ENCODE measurements around the gene NPHP4. TPM values are rescaled to one million over a fixed set of nuclear protein-coding genes. Genes with fewer than 3 reads are reported as not detected.

NPHP4 gene
- total and polyA plus RNA-seq, 5 donors, result 2.8 to 6.0 (median 5.1) TPM

DNA sequence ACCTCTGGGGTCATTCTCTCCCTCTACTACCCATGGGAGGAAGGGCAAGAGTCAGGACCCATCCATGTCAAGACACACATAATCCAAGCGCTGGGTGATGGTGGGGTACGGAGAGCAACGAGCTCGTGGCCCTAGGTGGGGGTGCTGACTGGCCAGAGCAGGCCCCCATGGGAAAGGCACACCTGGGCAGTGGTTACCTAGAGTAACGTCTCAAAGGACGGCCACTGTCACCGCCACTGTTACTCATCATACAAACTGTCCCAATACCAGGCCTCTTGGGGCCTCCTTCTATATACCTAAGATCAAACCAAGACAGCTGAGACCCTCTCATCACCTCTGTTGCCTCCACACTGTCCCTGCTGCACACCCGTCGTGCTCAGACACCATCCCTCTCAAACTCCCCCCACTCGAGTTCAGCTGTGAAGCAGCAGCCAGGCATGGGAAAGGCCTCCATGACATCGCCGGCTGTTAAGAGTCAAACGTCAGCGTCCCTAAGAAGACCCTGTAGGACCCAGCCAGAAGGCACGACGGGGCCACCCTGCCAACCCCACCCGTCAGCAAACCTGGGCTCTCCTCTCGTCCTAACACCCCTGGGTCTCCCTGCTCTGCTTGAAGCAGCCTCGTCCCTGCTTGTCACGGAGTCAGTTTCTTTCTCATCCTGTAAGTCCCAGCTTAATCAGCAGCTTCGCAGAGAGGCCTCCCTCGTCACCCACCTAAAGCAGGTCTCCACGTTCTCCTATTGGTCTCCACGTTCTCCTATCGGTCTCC, 15.3 kb downstream of the NPHP4 start:
- Histone ChIP-seq H3K9me3 (ENCODE audit: control insufficient read depth, low read length) (no peaks in the 10 kb centered on the region), H3K4me3 (ENCODE audit: low read length) (no peak overlapping the region), H3K4me1 (ENCODE audit: control insufficient read depth, insufficient read depth, low read length) (no peaks in the 10 kb centered on the region), H3K27ac (ENCODE audit: low read length) (no peak overlapping the region), H3K27me3 (ENCODE audit: control insufficient read depth, insufficient read depth) (no peaks in the 10 kb centered on the region)
- ATAC-seq (no peak), DNase-seq (peak in 1 of 3 donors; percentile 26)
- intact Hi-C loops (cut with DNase I), result loop anchor here in 1 of 4 donors (10.0 kb wide), 2 partner anchors 462 to 1322 kb away; partner anchors contain the start of gene AJAP1
- WGBS, result 94% methylated on average over 25 of the region's 25 CpGs

GRCh38 chr1:5976231-5976630, 16.0 kb downstream of the NPHP4 start:
- H3K27ac ChIP-seq (ENCODE audit: low read length), result no peak overlapping the region
- H3K9me3 ChIP-seq (ENCODE audit: control insufficient read depth, low read length), result no peaks in the 10 kb centered on the region
- DNase-seq (peak in 1 of 3 donors; percentile 30), ATAC-seq (no peak)
- WGBS, result 91% methylated on average over 16 of the region's 16 CpGs
- H3K4me1 ChIP-seq (ENCODE audit: control insufficient read depth, insufficient read depth, low read length), result no peaks in the 10 kb centered on the region
- no peaks in the 10 kb centered on the region for H3K27me3 ChIP-seq (ENCODE audit: control insufficient read depth, insufficient read depth)
- intact Hi-C loops (cut with DNase I), result loop anchor here in 1 of 4 donors (10.0 kb wide), 2 partner anchors 461 to 1321 kb away; partner anchors contain the start of gene AJAP1
- H3K4me3 ChIP-seq (ENCODE audit: low read length), result no peak overlapping the region

DNA sequence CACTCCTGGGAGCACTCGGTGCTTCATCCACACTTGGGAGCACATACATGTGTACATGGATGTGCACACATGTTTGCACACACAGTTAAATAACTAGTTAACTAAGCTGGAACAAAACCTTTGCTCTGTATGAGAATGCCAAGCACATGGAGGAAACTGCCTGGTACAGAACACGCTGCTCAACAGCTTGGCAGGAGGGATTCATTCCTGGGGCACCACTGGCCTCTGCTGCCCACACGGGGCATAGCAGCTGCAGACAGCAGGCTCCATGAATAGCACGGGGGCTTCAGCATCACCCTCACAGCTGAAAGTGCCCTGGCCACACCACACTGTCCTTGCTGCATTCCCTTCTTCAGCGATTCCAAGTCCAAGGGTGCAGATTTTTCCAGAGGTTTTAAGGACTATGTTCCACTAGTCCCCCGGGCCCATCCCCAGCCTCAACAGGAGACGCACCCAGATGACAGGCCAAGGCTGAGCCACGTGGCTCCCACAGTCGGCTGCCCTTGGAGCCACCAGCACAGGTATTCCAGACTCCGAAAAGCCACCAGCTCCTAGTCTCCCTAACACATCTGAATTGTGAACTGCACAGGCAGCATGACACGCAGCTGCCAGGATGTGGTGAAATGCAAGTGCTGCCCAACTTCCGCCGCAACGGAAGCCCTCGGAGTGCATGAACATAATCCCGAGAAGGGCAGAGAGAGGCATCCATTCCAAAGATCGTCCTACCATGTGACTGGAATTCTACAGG, 16.9 kb downstream of the NPHP4 start:
- 72% methylated on average over 17 of the region's 17 CpGs for WGBS
- ATAC-seq (peak; percentile 68 to 73), DNase-seq (peak in 2 of 3 donors; percentile 70 to 75)
- Histone ChIP-seq H3K27ac (ENCODE audit: low read length) (no peak overlapping the region), H3K4me3 (ENCODE audit: low read length) (no peak overlapping the region), H3K9me3 (ENCODE audit: control insufficient read depth, low read length) (no peaks in the 10 kb centered on the region), H3K4me1 (ENCODE audit: control insufficient read depth, insufficient read depth, low read length) (no peaks in the 10 kb centered on the region), H3K27me3 (ENCODE audit: control insufficient read depth, insufficient read depth) (no peaks in the 10 kb centered on the region)
- intact Hi-C loops (cut with DNase I), result loop anchor here in 1 of 4 donors (10.0 kb wide), 2 partner anchors 461 to 1321 kb away; partner anchors contain the start of gene AJAP1

DNA sequence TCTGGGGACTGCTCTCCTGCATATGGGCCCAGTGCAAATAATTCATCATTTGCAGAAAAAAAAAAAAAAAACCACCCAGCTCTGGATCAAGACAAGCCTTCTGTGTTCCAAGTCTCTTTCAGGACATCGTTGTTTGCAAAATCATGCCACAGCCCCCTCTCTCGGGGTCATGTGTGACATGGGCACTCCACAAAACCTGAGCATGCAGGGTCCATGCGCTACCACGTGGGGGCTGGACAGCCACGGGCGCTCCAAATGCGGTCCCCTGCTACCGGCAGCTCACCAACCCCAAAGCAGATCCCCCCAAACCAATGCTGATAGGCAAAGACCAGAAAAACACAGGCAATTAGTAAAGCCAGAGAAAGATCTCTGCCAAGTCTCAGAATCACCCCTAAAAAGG, 17.6 kb downstream of the NPHP4 start:
- ATAC-seq (no peak), DNase-seq (peak in 1 of 3 donors; percentile 32)
- no peaks in the 10 kb centered on the region for H3K4me1 ChIP-seq (ENCODE audit: control insufficient read depth, insufficient read depth, low read length)
- WGBS, result 88% methylated on average over 8 of the region's 8 CpGs
- no peak overlapping the region for H3K4me3 ChIP-seq (ENCODE audit: low read length)
- no peak overlapping the region for H3K27ac ChIP-seq (ENCODE audit: low read length)
- no peaks in the 10 kb centered on the region for H3K9me3 ChIP-seq (ENCODE audit: control insufficient read depth, low read length)
- H3K27me3 ChIP-seq (ENCODE audit: control insufficient read depth, insufficient read depth), result no peaks in the 10 kb centered on the region
- intact Hi-C loops (cut with DNase I), result loop anchor here in 1 of 4 donors (10.0 kb wide), 2 partner anchors 460 to 1320 kb away; partner anchors contain the start of gene AJAP1

GRCh38 chr1:5973771-5974170, 18.5 kb downstream of the NPHP4 start:
- no peaks in the 10 kb centered on the region for H3K4me1 ChIP-seq (ENCODE audit: control insufficient read depth, insufficient read depth, low read length)
- no peak overlapping the region for H3K4me3 ChIP-seq (ENCODE audit: low read length)
- H3K27ac ChIP-seq (ENCODE audit: low read length), result no peak overlapping the region
- H3K9me3 ChIP-seq (ENCODE audit: control insufficient read depth, low read length), result no peaks in the 10 kb centered on the region
- no peaks in the 10 kb centered on the region for H3K27me3 ChIP-seq (ENCODE audit: control insufficient read depth, insufficient read depth)
- WGBS, result 71% methylated on average over 11 of the region's 11 CpGs
- DNase-seq, result peak in 1 of 3 donors; percentile 41
- no peak for ATAC-seq
- intact Hi-C loops (cut with DNase I), result loop anchor here in 1 of 4 donors (10.0 kb wide), 2 partner anchors 459 to 1319 kb away; partner anchors contain the start of gene AJAP1

DNA sequence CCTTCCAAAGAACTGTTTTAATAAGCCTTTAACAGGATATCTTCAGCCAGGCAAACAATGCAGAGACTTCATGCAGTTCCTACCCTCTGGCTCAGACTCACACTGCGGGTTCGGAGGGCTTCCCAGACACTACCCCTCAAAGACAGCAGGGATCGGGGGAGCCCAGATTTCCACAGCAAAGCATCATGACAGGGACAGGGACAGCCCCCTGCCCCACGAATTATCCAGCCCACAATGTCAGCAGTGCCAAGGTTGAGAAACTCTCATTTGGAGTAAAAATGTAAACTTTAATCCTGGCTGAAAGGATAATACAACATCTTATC, 20.1 kb downstream of the NPHP4 start:
- H3K4me3 ChIP-seq (ENCODE audit: low read length), result no peak overlapping the region
- WGBS, result 90% methylated on average over 4 of the region's 4 CpGs
- no peaks in the 10 kb centered on the region for H3K27me3 ChIP-seq (ENCODE audit: control insufficient read depth, insufficient read depth)
- no peak for ATAC-seq
- no peaks in the 10 kb centered on the region for H3K9me3 ChIP-seq (ENCODE audit: control insufficient read depth, low read length)
- no peak for DNase-seq
- intact Hi-C loops (cut with DNase I), result loop anchor here in 1 of 4 donors (10.0 kb wide), 2 partner anchors 457 to 1317 kb away; partner anchors contain the start of gene AJAP1
- H3K4me1 ChIP-seq (ENCODE audit: control insufficient read depth, insufficient read depth, low read length), result no peaks in the 10 kb centered on the region
- H3K27ac ChIP-seq (ENCODE audit: low read length), result no peak overlapping the region

- Histone ChIP-seq H3K27me3 (ENCODE audit: control insufficient read depth, insufficient read depth) (no peaks in the 10 kb centered on the region), H3K27ac (ENCODE audit: low read length) (no peak overlapping the region), H3K9me3 (ENCODE audit: control insufficient read depth, low read length) (no peaks in the 10 kb centered on the region), H3K4me1 (ENCODE audit: control insufficient read depth, insufficient read depth, low read length) (no peaks in the 10 kb centered on the region), H3K4me3 (ENCODE audit: low read length) (no peak overlapping the region)
- 87% methylated on average over 22 of the region's 22 CpGs for WGBS
- DNase-seq (no peak), ATAC-seq (no peak)
- intact Hi-C loops (cut with DNase I), result loop anchor here in 1 of 4 donors (10.0 kb wide), 2 partner anchors 457 to 1317 kb away; partner anchors contain the start of gene AJAP1
These were observed 20.6 kb downstream of the NPHP4 start for GRCh38 chr1:5971471-5972197.

GRCh38 chr1:5970610-5971273, 21.5 kb downstream of the NPHP4 start:
- Histone ChIP-seq H3K27me3 (ENCODE audit: control insufficient read depth, insufficient read depth) (no peaks in the 10 kb centered on the region), H3K4me3 (ENCODE audit: low read length) (no peak overlapping the region), H3K27ac (ENCODE audit: low read length) (no peak overlapping the region), H3K4me1 (ENCODE audit: control insufficient read depth, insufficient read depth, low read length) (no peaks in the 10 kb centered on the region), H3K9me3 (ENCODE audit: control insufficient read depth, low read length) (no peaks in the 10 kb centered on the region)
- WGBS, result 82% methylated on average over 13 of the region's 13 CpGs
- intact Hi-C loops (cut with DNase I), result loop anchor here in 1 of 4 donors (10.0 kb wide), 2 partner anchors 456 to 1316 kb away; partner anchors contain the start of gene AJAP1
- ATAC-seq (no peak), DNase-seq (no peak)

- no peak for DNase-seq
- intact Hi-C loops (cut with DNase I), result no loop called here
- no peak overlapping the region for H3K27ac ChIP-seq (ENCODE audit: low read length)
- H3K27me3 ChIP-seq (ENCODE audit: control insufficient read depth, insufficient read depth), result no peaks in the 10 kb centered on the region
- no peaks in the 10 kb centered on the region for H3K9me3 ChIP-seq (ENCODE audit: control insufficient read depth, low read length)
- WGBS, result 94% methylated on average over 10 of the region's 10 CpGs
- no peaks in the 10 kb centered on the region for H3K4me1 ChIP-seq (ENCODE audit: control insufficient read depth, insufficient read depth, low read length)
- no peak overlapping the region for H3K4me3 ChIP-seq (ENCODE audit: low read length)
- ATAC-seq, result no peak
These were observed 23.1 kb downstream of the NPHP4 start for GRCh38 chr1:5969168-5969567.

GRCh38 chr1:5968161-5968736, 24.0 kb downstream of the NPHP4 start:
- H3K4me1 ChIP-seq (ENCODE audit: control insufficient read depth, insufficient read depth, low read length), result no peaks in the 10 kb centered on the region
- H3K27ac ChIP-seq (ENCODE audit: low read length), result no peak overlapping the region
- intact Hi-C loops (cut with DNase I), result no loop called here
- no peaks in the 10 kb centered on the region for H3K9me3 ChIP-seq (ENCODE audit: control insufficient read depth, low read length)
- no peak for ATAC-seq
- WGBS, result 91% methylated on average over 11 of the region's 11 CpGs
- no peak overlapping the region for H3K4me3 ChIP-seq (ENCODE audit: low read length)
- H3K27me3 ChIP-seq (ENCODE audit: control insufficient read depth, insufficient read depth), result no peaks in the 10 kb centered on the region
- DNase-seq, result no peak
